GM12872 (cell line): ENCODE data around the gene KCNC1.

ENCODE experiments used
- TF ChIP-seq, protein P1 (sequence below): IDR thresholded peaks from 3 replicates; pipeline ENCODE4 v1.5.1; 2011; ENCODE audit warnings: low read depth, mild to moderate bottlenecking, low read length, moderate library complexity; ENCODE audit not compliant: insufficient read depth

Gene KCNC1

GRCh38 chr11:17802491-17802890, 67.9 kb downstream of the KCNC1 start:
- TF ChIP-seq, protein P1, sequence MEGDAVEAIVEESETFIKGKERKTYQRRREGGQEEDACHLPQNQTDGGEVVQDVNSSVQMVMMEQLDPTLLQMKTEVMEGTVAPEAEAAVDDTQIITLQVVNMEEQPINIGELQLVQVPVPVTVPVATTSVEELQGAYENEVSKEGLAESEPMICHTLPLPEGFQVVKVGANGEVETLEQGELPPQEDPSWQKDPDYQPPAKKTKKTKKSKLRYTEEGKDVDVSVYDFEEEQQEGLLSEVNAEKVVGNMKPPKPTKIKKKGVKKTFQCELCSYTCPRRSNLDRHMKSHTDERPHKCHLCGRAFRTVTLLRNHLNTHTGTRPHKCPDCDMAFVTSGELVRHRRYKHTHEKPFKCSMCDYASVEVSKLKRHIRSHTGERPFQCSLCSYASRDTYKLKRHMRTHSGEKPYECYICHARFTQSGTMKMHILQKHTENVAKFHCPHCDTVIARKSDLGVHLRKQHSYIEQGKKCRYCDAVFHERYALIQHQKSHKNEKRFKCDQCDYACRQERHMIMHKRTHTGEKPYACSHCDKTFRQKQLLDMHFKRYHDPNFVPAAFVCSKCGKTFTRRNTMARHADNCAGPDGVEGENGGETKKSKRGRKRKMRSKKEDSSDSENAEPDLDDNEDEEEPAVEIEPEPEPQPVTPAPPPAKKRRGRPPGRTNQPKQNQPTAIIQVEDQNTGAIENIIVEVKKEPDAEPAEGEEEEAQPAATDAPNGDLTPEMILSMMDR, result no peak

GRCh38 chr11:17803754-17804334, 69.3 kb downstream of the KCNC1 start:
- TF ChIP-seq, protein P1, result no peak

- TF ChIP-seq, protein P1, result no peak
Observed at GRCh38 chr11:17805043-17805442, 70.5 kb downstream of the KCNC1 start.

- TF ChIP-seq, protein P1, result no peak
Observed at GRCh38 chr11:17805873-17806272, 71.3 kb downstream of the KCNC1 start.

- TF ChIP-seq, protein P1, result no peak
Observed at GRCh38 chr11:17807034-17807433, 72.5 kb downstream of the KCNC1 start.

GRCh38 chr11:17810041-17810440, 75.5 kb downstream of the KCNC1 start:
- TF ChIP-seq, protein P1, result no peak

GRCh38 chr11:17810746-17811145, 76.2 kb downstream of the KCNC1 start:
- TF ChIP-seq, protein P1, result no peak
